CD1c-positive myeloid dendritic cell (primary cell): Measurements from ENCODE around the gene RENBP.
A peak's percentile ranks its signal among the peaks of the same experiment; 100 is the strongest.

Source experiments
- DNase-seq: peaks from one replicate; pipeline ENCODE4 v3.0.0-alpha.2; 2016; ENCODE audit errors: extremely low spot score

Gene RENBP

DNA sequence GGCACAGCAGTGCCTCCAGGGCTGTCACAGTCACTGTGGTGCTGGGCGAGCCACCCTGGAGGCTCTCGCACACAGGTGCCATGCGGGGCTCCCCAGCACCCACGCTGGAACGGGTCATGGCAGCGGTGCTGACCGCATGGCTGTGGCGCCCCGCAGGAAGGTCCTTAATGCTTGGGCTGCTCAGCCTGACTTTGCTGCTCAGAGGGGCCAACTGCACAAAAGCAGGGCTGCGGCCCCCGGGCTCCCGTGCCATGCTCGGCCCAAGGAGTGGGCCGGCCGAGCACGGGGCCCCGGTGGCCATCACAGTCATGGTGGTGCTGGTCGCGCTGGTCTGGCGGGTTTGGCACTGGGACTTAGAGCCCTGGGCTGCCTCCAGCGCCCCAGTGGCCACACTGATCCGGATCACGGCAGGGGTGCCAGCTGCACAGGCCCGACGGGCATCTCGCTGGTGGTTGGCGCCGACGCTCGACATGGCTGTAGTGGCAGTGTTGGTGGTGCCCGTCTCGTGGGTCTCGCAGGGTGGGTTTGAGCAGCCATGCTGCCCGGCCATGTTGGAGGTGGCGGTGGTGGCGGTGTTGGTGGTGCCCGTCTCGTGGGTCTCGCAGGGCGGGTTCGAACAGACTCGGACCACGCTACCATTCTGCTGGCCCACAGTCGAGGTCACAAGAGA, 10.2 kb upstream of the RENBP start:
- DNase-seq = no peak

DNA sequence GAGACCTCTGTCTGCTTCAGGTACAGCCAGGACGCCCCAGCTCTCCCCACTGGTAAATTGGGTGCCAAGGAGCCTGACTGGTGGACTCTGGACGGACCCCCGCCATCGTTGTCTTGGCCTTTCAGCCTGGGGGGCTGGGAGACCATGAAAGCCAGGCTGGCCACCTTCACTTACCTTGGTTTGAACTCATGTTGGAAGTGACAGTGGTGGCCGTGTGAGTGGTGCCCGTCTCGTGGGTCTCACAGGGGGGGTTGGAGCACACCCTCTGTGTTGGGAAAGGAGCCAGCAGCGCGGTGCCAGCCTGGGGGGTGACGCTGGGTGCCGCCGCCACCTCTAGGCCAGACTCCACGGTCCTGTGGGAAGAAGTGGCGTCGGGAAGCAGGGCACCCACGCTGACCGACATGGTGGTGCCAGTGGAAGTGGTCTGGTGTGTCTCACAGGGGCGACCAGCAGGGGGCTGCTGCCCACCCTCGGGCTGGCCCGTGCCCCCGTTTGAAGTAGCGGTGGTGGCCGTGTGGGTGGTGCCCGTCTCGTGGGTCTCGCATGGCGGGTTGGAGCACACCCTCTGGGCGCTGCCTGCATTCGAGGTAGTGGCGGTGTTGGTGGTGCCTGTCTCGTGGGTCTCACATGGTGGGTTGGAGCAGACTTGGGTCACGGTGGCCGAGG, 9.6 kb upstream of the RENBP start:
- DNase-seq = no peak

DNA sequence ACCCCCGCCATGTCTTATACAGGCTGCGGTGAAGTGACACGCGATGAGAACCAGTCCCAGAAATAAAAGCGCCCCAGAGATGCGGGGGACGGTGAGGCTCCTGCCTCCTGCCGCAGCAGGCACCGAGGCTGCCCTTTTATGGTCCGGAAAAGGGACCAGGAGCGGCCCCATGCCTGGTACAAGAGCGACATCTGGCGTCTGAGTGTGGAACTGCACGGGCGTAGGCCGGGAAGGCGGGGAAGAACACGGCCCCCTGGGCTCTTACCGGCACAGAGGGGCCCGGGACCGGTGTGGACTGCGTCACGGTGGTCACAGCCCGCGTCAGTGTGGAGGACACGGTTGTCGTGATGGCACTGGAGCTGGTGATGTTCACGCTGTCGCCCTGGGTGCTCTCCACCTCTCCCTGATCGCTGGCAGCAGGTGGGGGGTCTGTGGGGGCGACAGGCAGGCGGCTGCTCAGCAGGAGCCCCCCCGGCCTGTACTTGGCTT, 8.9 kb upstream of the RENBP start:
- DNase-seq = peak; percentile 73

DNA sequence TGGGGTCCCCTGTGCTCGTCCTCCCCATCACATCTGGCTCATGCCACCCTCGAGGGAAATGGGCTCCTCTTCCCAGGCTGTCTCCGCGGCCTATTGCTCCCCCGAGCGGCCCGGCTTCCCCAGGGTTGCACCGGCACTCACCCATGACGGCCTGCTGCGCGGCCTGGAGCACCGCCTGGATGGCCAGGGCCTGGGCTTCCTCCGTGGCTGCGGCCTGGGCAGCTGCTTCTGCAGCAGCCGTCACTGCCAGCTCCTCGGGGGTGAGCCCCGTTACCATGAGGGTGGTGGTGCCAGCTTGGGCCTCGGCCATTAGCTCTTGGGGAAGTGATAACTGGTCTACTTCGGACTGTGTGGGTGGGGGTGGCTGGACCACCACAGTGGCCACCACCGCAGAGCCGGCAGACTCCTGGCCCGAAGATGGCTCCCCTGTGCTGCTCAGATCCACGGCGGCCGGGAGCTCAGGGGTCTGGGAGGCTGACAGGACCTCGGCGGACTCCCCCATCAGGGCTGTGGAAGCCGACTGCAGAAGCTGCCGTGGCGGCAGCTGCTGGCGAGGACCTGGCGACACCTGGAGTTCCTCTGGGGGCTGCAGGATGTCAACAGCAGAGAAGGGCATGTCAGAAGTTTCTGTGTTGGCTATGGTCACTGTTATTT, 8.1 kb upstream of the RENBP start:
- no peak for DNase-seq

DNA sequence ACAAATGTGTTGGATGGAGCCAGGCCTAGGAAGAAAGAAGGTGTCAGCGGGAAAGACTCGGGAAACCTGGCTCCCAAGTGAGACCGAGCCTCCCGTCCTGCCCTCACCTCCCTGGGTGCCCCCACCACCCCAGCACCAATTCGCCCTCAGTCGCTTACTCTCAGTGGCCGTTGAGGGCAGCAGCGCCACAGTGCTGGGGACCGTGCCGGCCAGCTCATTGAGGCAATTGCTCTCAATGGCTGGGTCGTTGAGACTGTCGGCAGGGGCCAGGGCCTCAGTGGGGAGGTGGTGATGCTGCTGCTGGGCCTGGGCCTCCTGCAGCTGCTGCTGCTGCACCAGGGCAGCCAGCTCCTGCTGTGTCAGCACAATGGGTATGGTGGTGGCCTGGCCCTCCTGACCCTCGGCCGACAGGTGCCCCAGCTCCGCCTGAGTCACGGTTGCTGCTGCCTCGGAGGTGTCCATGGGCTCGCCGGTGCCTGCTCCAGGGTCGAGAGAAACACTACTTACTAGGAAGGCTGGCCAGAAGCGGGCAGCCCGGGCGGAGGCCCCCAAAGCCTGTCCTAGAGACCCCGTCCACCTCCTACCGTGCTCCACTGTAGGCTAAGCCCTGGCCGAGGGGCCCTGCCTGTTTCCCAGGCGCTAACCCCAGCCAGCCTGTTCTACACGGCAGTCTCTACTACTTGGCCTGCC, 7.4 kb upstream of the RENBP start:
- DNase-seq = no peak

DNA sequence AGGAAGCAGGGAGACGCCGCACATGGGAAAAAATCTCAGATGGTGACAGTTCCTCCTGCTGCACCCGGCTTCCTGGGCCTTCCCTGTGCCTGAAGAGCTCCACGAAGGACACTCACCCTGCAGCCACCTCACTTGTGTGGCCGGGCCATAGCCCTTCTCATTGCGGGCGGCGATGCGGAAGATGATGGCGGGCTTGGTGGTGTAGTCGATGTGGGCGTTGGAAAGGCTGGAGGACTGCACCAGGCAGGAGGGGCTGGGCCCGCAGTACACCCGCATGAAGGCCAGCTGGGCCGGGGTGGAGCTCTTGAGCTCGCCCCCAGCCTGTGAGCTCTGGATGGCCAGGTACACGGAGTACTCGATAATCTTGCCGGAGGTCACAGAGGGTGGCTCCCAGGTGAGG, 5.7 kb upstream of the RENBP start:
- DNase-seq = no peak

DNA sequence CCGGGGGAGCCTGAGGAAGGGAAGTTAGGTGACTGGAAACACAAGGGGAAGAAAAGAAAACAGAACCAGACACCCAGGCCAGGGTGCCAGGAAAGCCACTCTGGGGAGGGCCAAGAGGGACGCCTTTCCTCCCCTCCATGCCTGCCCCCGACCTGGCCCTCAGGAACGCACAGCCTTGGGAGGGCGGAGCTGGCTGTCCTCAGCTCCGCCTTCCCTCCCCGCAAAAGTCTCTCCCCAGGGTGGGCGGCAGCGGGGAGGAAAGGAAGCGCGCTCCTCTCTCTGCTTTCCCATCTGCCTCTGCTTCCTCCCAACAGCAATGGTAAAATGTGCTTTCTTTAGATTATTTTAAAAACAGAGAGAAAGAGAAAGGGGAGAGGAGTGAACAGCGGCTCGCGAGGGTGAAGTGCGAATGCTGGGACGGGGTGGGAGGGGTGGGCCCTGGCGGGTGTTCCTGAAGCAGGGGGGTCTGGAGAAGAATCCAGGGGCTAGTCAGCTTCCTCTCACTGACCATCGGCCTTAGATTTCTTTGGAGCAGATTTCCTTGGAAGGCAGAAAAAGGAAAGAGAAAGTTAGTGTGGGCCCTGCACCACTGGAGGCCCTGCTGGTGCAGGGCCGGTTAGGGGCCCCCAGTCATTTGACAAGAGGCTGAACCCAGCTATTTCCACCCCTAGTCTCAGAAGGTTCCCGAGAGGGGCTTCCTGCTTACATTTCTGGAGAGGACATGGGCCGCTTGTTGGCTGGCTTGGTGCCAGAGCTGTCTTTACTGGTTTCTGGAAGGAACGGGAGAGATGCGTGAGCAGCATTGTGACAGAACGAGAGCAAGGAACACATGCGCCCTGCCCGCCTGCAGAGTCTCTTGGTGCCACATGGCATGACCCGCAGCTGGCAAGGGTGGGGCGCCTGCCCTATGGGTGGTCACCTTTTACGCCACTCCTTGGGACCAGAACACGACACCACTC, 4.7 kb upstream of the RENBP start:
- no peak for DNase-seq

DNA sequence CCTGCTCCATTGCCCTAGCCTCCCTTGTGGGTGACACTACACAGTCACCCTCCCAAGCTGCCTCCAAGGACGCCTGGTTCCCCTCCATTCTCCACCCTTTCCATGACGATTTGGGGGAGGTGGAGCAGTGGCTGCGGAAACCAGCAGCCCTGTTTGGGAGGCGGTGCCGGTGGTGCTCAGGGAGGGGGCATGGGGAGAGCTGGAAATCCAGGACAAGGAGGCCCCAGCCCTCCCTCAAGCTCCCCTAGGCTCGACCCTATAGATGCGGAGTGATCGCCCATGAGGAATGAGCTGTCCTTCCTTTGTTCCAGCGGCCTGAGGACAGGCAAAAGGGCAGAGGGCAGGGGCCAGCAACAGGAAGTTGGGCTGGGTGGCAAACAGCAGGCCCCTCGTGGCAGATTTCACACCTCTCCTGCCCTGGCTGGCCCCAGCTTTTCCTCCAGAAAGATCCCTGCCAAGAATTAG, 3.6 kb upstream of the RENBP start:
- no peak for DNase-seq

DNA sequence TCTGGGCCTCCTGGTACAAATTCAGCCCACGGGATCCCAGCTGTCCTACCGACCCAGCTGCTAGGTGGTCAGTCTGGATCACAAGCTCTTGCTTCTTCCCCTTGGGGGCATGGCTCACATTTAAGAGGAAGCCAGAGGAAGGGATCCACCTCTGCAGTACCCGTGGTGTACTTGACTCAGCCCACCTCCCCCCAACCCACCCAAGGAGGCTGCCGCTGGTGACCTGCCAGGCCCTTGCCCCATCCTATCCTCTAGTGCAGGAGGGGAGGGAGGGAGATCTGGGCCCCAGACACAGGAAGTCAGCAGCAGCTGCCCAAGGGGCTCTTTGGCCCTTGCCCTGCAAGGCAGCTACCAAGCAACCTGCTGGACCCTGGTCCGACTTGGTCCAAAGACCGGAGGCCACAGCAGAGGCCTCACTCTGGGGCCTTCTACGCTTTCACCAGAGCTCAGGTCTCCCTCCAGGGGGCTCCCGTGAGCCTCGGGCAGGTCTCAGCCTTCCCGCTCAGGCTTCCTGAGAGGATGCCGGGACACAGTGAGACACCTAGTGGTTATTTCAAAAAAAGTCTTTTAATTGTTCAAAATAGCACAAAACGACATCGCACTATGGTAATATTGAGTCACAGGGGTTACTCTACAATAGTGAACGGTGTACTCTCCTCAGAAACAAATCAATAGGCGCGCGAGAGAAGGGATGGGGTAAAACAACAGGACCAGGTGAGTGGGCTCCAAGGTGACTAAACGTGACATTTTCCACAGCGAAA, 2.7 kb upstream of the RENBP start:
- DNase-seq = peak; percentile 82

DNA sequence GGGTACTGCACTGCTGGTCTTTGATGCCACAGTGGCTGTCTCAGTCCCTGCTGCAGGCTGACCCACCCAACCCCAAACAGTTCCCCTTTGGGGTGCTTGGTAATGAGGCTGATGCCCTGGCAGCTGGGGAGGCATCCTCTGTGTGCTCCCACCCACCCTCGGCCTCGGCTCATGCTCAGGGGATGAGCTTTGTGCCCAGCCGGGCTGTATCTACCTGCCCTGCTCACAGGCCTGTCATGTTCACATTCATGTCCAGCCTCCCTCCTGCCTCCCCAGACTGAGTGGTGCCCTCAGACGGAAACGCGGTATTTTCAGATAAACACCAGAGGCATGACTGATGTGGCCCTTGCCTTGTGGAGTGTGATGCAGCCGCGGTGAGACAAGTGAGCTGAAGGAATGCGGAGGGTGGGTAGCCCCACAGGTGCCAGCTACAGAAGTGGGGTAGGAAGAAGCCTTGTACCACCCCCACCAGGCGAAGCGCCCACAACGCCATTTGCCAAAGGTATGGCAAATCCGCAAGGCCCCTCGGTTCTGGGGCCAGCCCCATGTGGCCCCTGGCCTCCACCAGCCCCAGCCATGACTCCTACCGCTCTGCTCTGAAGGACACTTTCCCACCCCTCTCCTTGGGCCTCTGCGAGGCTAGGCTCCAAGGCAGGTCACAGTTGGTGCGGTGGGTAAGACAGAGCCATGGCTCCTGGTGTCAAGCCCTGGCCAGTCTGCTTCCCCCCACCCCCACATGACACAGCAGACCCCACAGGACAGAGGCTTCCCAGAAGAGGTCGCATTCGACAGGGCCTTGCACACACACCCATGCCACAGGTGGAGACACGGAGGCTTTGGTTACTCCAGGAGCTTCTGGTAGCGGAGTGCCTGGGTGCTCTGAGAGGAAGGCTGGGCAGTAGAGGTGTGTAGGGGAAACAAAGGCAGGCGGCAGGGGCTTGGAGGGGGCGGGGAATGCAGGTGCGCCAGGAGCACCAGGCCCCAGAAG, 1.8 kb upstream of the RENBP start:
- DNase-seq = no peak

DNA sequence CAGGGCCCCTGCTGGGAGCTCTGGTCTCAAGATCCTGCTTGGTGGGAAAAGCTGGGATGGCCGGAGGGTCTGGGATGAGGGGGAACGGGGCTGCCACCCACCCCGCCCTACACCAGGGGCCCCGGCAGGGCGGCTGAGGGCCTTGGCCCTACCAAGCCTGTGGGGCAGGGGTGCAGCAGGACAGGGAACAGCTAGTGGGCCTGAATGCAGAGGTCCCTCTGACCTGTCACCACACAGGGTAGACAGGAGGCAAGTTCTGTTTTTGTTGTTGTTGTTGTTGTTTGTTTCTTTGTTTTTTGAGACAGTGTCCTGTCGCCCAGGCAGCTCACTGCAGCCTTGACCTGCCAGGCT, 332 bp upstream of the RENBP start:
- no peak for DNase-seq

DNA sequence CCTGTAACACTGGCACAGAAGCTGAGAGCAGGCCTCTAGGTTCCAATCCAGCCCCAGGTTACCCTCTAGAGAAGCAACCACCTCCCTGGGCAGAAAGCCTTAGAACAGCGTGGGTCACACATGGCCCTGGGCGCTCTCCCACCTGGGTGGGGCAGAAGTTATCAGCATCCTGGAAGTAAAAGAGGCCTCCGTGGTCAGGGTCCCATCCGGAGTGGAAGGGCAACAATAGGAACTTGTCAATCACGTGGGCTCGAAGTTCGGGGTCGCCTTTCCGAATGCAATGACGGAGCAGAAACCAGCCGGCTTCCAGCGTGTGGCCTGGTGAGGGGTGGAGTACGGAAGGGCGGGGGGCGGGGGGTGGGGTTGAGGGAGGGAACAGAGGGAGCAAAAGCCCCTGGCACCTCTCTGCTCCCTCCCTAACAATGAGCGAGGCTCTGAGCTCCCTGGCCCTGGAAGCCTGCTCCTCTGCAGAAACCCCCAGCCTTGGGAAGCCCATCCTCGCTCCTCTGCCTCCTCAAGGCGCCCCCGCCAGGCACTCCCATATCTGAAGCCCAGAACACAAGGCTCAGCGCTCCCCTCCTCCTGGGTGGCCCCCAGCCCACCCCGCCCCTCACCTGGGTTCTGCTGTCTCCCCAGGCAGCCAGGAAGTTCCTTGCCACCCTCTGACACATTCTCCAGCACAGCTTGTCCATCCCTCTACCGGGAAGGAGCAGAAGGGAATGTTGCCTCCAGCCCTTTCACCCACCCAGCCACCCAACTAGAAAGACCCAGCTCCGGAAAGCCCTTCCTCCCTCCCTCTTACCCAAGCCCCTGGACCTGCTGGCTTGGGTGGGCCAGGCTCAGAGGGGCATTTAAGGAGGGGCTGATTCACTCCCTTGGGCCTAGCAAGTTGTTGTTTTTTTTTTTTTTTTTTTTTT, 2.8 kb downstream of the RENBP start:
- no peak for DNase-seq

DNA sequence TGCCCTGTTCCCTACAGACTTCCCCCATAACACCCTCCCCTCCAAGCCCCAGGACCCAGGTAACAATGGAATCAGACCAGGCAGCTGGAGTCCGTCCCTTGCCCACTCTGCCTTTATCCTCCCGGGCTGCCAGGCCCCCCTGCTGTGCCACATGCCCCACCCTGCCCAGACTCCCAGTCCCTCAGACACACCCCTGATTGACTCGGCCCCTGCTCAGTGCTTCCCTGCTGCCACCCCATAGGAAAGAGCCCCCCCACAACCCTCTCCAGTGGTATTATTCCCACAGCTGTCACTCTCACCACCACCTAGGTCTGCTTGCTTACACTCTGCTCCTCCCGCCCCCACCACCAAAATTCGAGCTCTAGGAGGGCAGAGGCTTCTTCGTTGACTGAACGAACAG, 4.9 kb downstream of the RENBP start:
- no peak for DNase-seq

DNA sequence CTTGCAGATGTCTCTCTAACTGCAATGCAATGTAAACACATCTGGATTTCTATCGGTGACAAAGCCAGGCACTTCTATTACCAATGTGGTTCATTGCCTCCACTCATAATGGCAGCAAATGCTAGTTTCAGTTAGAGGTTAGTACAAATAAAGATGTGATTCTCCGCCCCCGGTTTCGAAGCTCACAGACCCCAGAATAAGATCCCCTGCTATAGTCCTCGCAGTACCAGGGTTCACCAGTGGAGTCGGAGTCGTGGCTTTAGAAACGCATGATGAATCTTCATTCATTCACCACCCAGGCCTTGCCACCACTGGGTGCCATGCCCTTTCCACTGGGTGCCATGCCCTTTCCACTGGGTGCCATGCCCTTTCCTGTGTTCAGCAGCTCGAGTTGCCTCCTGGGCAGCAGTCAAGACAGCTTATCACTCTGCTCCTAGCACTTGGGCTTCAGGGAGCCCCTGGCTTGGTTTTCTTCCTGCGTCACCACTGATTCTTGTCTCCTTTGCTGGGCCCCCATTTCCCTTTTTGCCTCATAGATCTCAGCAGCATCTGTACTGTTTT, 6.1 kb downstream of the RENBP start:
- DNase-seq = no peak

DNA sequence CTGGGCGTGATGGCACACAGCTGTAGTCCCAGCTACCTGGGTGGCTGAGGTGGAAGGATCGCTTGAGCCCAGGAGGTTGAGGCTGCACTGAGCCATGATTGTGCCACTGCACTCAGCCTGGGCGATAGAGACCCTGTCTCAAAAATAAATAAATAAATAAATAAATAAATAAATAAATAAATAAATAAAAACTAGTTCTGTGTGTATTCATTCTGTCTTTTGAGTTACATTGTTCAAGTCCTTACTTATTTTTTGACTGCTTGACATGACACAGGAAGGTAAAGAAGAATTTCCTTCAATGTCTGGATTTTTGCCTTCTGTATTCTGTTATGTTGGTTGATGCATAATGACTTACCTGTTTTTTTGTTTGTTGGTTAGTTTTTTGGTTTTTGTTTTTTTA, 7.4 kb downstream of the RENBP start:
- no peak for DNase-seq

DNA sequence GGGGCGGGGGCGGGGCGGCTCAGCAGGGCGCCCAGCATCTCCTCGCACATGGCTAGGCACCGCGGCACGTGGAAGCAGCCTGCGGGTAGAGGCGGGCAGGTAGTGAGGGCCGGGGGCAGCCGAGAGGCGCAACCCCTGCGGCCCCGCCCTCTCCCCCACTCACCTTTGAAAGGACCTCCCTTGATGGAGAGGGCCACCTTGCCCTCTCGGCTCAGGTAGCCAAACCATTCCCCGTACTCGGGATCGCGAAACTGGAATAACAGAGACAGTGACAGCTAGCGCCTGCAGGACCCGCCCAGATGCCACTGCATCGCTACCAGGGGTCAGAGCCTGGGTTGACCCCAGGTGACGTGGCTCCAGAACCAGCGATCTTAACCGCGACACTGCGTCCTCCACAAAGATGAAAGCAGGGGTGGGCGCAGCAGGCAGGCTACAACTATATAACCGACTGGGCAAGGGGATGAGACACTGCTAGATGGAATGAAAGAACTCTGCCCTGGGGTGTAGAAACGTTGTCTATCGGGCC, 9.1 kb downstream of the RENBP start:
- DNase-seq = no peak

DNA sequence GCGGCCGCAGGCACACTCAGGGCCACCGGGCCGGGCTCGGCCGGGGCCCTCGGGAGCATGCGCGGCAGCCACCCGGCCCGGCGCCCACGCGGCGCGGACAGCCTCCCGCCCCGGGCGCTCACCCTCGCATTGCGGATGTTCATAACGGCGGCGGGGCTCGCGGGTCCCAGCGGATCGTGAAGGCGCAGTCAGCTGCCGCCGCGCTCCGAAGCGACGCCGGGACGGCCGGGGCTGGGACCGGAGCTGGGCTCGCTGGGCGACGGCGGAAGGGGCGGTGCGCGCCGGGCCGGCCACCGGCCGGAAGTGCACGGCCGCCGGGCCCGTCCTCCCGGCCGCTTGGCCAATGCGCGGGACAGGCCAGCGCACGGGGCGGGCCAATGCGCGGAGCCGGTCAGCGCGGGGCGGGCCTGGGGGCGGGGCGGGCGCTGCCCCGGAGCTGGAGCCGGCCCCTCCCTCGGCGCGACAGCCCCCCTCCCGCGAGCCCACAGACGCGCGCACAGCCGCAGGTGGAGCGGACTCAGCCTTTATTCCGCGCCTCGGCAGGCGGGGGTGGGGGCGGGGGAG, 9.6 kb downstream of the RENBP start, which contains the start of gene NAA10:
Gene NAA10, minus strand, starts transcription at position 276 of the 564 bp plus-strand sequence. Its CDS starts 133 bp downstream, at position 143.
- peak; percentile 79 for DNase-seq
